ENCODE measurements around the gene MCU. TPM values are rescaled to one million over a fixed set of nuclear protein-coding genes. Genes with fewer than 3 reads are reported as not detected.

The MCU gene
- total RNA-seq, 1 donor from 2014 or later = 66.3 TPM

- H4K20me1 ChIP-seq (ENCODE audit: low read depth) = no peaks in the 10 kb centered on the region
- peaks cover 10% of the 10 kb centered on the region for H3K36me3 Mint-ChIP-seq
- no peak overlapping the region for H3K27ac ChIP-seq
- H3K9me3 Mint-ChIP-seq = no peaks in the 10 kb centered on the region
- no peaks in the 10 kb centered on the region for H3K27me3 ChIP-seq
- H3F3A ChIP-seq (ENCODE audit: low read depth) = no peaks in the 10 kb centered on the region
- no peaks in the 10 kb centered on the region for H3K79me2 ChIP-seq (ENCODE audit: low read depth)
- H3K27ac Mint-ChIP-seq = peak overlapping the region; percentile 8
- no peak overlapping the region for H3K4me3 ChIP-seq
- no peak overlapping the region for H3K4me3 Mint-ChIP-seq
- no peak for DNase-seq (ENCODE audit: low spot score)
- no peak overlapping the region for H3K4me2 ChIP-seq
- no peak overlapping the region for H3K9ac ChIP-seq
- H3K36me3 ChIP-seq = no peaks in the 10 kb centered on the region
- no peaks in the 10 kb centered on the region for H3K4me1 ChIP-seq
- TF ChIP-seq CTCF (IDR thresholded peaks at IDR 0.05) = no peak
- TF ChIP-seq EZH2 (IDR thresholded peaks at IDR 0.05) = no peak
- TF ChIP-seq EZH2phosphoT487 (IDR thresholded peaks at IDR 0.05) = no peak
- no peak overlapping the region for H2AFZ ChIP-seq (replicated peaks)
- no peaks in the 10 kb centered on the region for H3K9me3 ChIP-seq (ENCODE audit: low read depth)
- H3K4me1 Mint-ChIP-seq = no peaks in the 10 kb centered on the region
- H3K27me3 Mint-ChIP-seq (ENCODE audit: insufficient read depth, low read depth) = no peaks in the 10 kb centered on the region
Measured at GRCh38 chr10:72851509-72851908, 159.6 kb downstream of the MCU start.

- Histone ChIP-seq H3K9me3 (ENCODE audit: low read depth) (no peaks in the 10 kb centered on the region), H3F3A (ENCODE audit: low read depth) (no peaks in the 10 kb centered on the region), H4K20me1 (ENCODE audit: low read depth) (no peaks in the 10 kb centered on the region), H2AFZ (replicated peaks) (no peak overlapping the region), H3K4me2 (no peak overlapping the region), H3K9ac (no peak overlapping the region), H3K79me2 (ENCODE audit: low read depth) (no peaks in the 10 kb centered on the region), H3K4me1 (no peaks in the 10 kb centered on the region), H3K36me3 (no peaks in the 10 kb centered on the region), H3K27ac (no peak overlapping the region), H3K27me3 (no peaks in the 10 kb centered on the region), H3K4me3 (no peak overlapping the region)
- Mint-ChIP-seq H3K4me3 (no peak overlapping the region), H3K9me3 (no peaks in the 10 kb centered on the region), H3K27me3 (ENCODE audit: insufficient read depth, low read depth) (no peaks in the 10 kb centered on the region), H3K27ac (no peak overlapping the region), H3K4me1 (no peaks in the 10 kb centered on the region), H3K36me3 (peaks cover 10% of the 10 kb centered on the region)
- TF ChIP-seq EZH2 (IDR thresholded peaks at IDR 0.05) = no peak
- TF ChIP-seq CTCF (IDR thresholded peaks at IDR 0.05) = no peak
- no peak for TF ChIP-seq EZH2phosphoT487 (IDR thresholded peaks at IDR 0.05)
- DNase-seq (ENCODE audit: low spot score) = no peak
Measured at GRCh38 chr10:72852508-72852907, 160.6 kb downstream of the MCU start.

GRCh38 chr10:72855129-72855528 lies 163.2 kb downstream of the MCU start:
- H3K36me3 Mint-ChIP-seq = peaks cover 6% of the 10 kb centered on the region
- no peaks in the 10 kb centered on the region for H3K4me1 ChIP-seq
- no peaks in the 10 kb centered on the region for H3K27me3 Mint-ChIP-seq (ENCODE audit: insufficient read depth, low read depth)
- TF ChIP-seq EZH2 (IDR thresholded peaks at IDR 0.05) = no peak
- no peak for TF ChIP-seq CTCF (IDR thresholded peaks at IDR 0.05)
- H3K27me3 ChIP-seq = no peaks in the 10 kb centered on the region
- H3K9me3 Mint-ChIP-seq = no peaks in the 10 kb centered on the region
- H3K4me3 ChIP-seq = no peak overlapping the region
- no peaks in the 10 kb centered on the region for H3K9me3 ChIP-seq (ENCODE audit: low read depth)
- H4K20me1 ChIP-seq (ENCODE audit: low read depth) = no peaks in the 10 kb centered on the region
- H3K4me2 ChIP-seq = no peak overlapping the region
- no peaks in the 10 kb centered on the region for H3K79me2 ChIP-seq (ENCODE audit: low read depth)
- no peak overlapping the region for H2AFZ ChIP-seq (replicated peaks)
- no peak overlapping the region for H3K9ac ChIP-seq
- DNase-seq (ENCODE audit: low spot score) = no peak
- H3F3A ChIP-seq (ENCODE audit: low read depth) = no peaks in the 10 kb centered on the region
- no peak overlapping the region for H3K27ac ChIP-seq
- H3K27ac Mint-ChIP-seq = no peak overlapping the region
- no peak overlapping the region for H3K4me3 Mint-ChIP-seq
- H3K36me3 ChIP-seq = no peaks in the 10 kb centered on the region
- H3K4me1 Mint-ChIP-seq = no peaks in the 10 kb centered on the region

- H3K4me3 ChIP-seq = no peak overlapping the region
- H3K9me3 Mint-ChIP-seq = no peaks in the 10 kb centered on the region
- no peaks in the 10 kb centered on the region for H3K79me2 ChIP-seq (ENCODE audit: low read depth)
- H3K27ac ChIP-seq = no peak overlapping the region
- no peak for DNase-seq (ENCODE audit: low spot score)
- no peak overlapping the region for H3K9ac ChIP-seq
- no peaks in the 10 kb centered on the region for H3K27me3 ChIP-seq
- H3K4me2 ChIP-seq = no peak overlapping the region
- H3K4me1 ChIP-seq = no peaks in the 10 kb centered on the region
- H3K36me3 ChIP-seq = no peaks in the 10 kb centered on the region
- TF ChIP-seq EZH2 (IDR thresholded peaks at IDR 0.05) (no peak), CTCF (IDR thresholded peaks at IDR 0.05) (no peak), EZH2phosphoT487 (IDR thresholded peaks at IDR 0.05) (no peak)
- H3K9me3 ChIP-seq (ENCODE audit: low read depth) = no peaks in the 10 kb centered on the region
- H3K4me1 Mint-ChIP-seq = no peaks in the 10 kb centered on the region
- H4K20me1 ChIP-seq (ENCODE audit: low read depth) = no peaks in the 10 kb centered on the region
- no peaks in the 10 kb centered on the region for H3K27me3 Mint-ChIP-seq (ENCODE audit: insufficient read depth, low read depth)
- no peaks in the 10 kb centered on the region for H3F3A ChIP-seq (ENCODE audit: low read depth)
- no peak overlapping the region for H3K4me3 Mint-ChIP-seq
- peaks cover 6% of the 10 kb centered on the region for H3K36me3 Mint-ChIP-seq
- no peak overlapping the region for H2AFZ ChIP-seq (replicated peaks)
- no peak overlapping the region for H3K27ac Mint-ChIP-seq
Measured at GRCh38 chr10:72855790-72856189, 163.8 kb downstream of the MCU start.

All from neural progenitor cell (in vitro differentiated cells).